ENCODE data around the gene STXBP4.
"Not testable (repeated sequence)": the region's sequence is repeated elsewhere in the genome, so short reads cannot be mapped to it uniquely, and the experiment has no call there.

The STXBP4 gene

GRCh38 chr17:55057184-55057583 is 88.6 kb downstream of the STXBP4 start:
- DNase-seq, result no peak

- DNase-seq, result no peak
Measured at GRCh38 chr17:55059724-55060123, 91.2 kb downstream of the STXBP4 start.

GRCh38 chr17:55062921-55063320 is 94.4 kb downstream of the STXBP4 start:
- no peak for DNase-seq

GRCh38 chr17:55063885-55064874 is 95.6 kb downstream of the STXBP4 start:
- no peak for DNase-seq

GRCh38 chr17:55067697-55068439 is 99.3 kb downstream of the STXBP4 start:
- no peak for DNase-seq

- DNase-seq, result no peak
Measured at GRCh38 chr17:55068862-55069811, 100.6 kb downstream of the STXBP4 start.

GRCh38 chr17:55069983-55070529 is 101.5 kb downstream of the STXBP4 start:
- DNase-seq, result no peak

GRCh38 chr17:55072898-55073297 is 104.3 kb downstream of the STXBP4 start:
- DNase-seq, result no peak

- not testable (repeated sequence) for DNase-seq
Measured at GRCh38 chr17:55073467-55073866, 104.9 kb downstream of the STXBP4 start.

- DNase-seq, result no peak
Measured at GRCh38 chr17:55081559-55081958, 113.0 kb downstream of the STXBP4 start.

GRCh38 chr17:55086635-55087058 is 118.1 kb downstream of the STXBP4 start:
- no peak for DNase-seq

- DNase-seq, result no peak
Measured at GRCh38 chr17:55089256-55089655, 120.7 kb downstream of the STXBP4 start.

GRCh38 chr17:55090079-55090492 is 121.5 kb downstream of the STXBP4 start:
- DNase-seq, result peak; percentile 32

- DNase-seq, result no peak
Measured at GRCh38 chr17:55093353-55093752, 124.8 kb downstream of the STXBP4 start.

GRCh38 chr17:55098765-55099164 is 130.2 kb downstream of the STXBP4 start:
- DNase-seq, result no peak

- DNase-seq, result no peak
Measured at GRCh38 chr17:55110521-55110920, 142.0 kb downstream of the STXBP4 start.

GRCh38 chr17:55114283-55114682 is 145.7 kb downstream of the STXBP4 start:
- no peak for DNase-seq

GRCh38 chr17:55116440-55116914 is 147.9 kb downstream of the STXBP4 start:
- DNase-seq, result no peak

- no peak for DNase-seq
Measured at GRCh38 chr17:55117164-55117563, 148.6 kb downstream of the STXBP4 start.

- no peak for DNase-seq
Measured at GRCh38 chr17:55120651-55121050, 152.1 kb downstream of the STXBP4 start.

- DNase-seq, result no peak
Measured at GRCh38 chr17:55121268-55121667, 152.7 kb downstream of the STXBP4 start.

- no peak for DNase-seq
Measured at GRCh38 chr17:55122114-55122513, 153.5 kb downstream of the STXBP4 start.
